K562 (cell line): ENCODE results near the gene HMCES. TPM values are rescaled to one million over a fixed set of nuclear protein-coding genes. Genes with fewer than 3 reads are reported as not detected.

Source experiments
- ATAC-seq: fragments of 200-7000 bp; cut with Tn5 transposase; 3 replicates; pipeline ENCODE4 v1.9.1; 2020; ENCODE audit warnings: moderate library complexity
- BruUV-seq: library from RNA; stranded (reverse); fragments of 400-500 nt; replicated peaks from 2 replicates; lab custom pipeline; 2021; lab: Mats Ljungman, UMichigan
- CTCF ChIA-PET: fragments of 300-600 bp; formaldehyde crosslinking; extraction: SDS; loops from one replicate; lab custom pipeline; 2021; ENCODE audit warnings: low intra/inter-chr PET ratio; lab: Yijun Ruan, JAX
- POLR2A ChIA-PET: fragments of 300-600, 350-650 bp; sonication (Branson Sonifier 250); formaldehyde crosslinking; extraction: SDS; loops from one replicate; lab custom pipeline; 2021; ENCODE audit warnings: antibody characterized with exemption, inconsistent platforms; lab: Yijun Ruan, JAX
- DNase-seq, 4 experiments: peaks; one replicate each; pipeline versions ENCODE4 v3.0.0 to v3.0.0-alpha.2; 2011 to 2018; ENCODE audit warnings: low spot score in 3 of 4, mixed read lengths in 3 of 4; ENCODE audit errors: extremely low read depth in 1 of 4
- FAIRE-seq: peaks from 2 replicates; lab custom pipeline; 2011; peaks lifted over from hg19 to GRCh38; lab: Jason Lieb, UNC
- H2AFZ ChIP-seq: 2 replicates; pipeline ENCODE4 v1.6.0; 2011; ENCODE audit warnings: low read depth, low read length, control low read depth, inconsistent platforms
- H3K27ac ChIP-seq: fragments of 200-600 bp; 3 replicates; pipeline ENCODE4 v1.8.0; 2011; ENCODE audit warnings: low read depth, mild to moderate bottlenecking, control low read depth, inconsistent platforms, low read length, moderate library complexity, mixed read lengths; ENCODE audit errors: extremely low read depth
- H3K27me3 ChIP-seq, 2 experiments: fragments of 300-600 bp in 1 of 2; 2 replicates in 1 of 2; 3 replicates in 1 of 2; pipeline versions ENCODE4 v1.6.0 to v1.8.0; 2011; ENCODE audit warnings: inconsistent platforms in 2 of 2, low read length in 2 of 2, mild to moderate bottlenecking in 1 of 2, mixed read lengths in 1 of 2, moderate library complexity in 1 of 2; ENCODE audit not compliant: control insufficient read depth in 2 of 2, insufficient read depth in 2 of 2
- H3K36me3 ChIP-seq: fragments of 300-600 bp; 3 replicates; pipeline ENCODE4 v1.8.0; 2011; ENCODE audit warnings: mild to moderate bottlenecking, low read length, inconsistent platforms; ENCODE audit not compliant: control insufficient read depth, insufficient read depth
- H3K4me1 ChIP-seq, 2 experiments: fragments of 200-600 bp in 1 of 2; replicated peaks in 1 of 2; 2 replicates in 1 of 2; 3 replicates in 1 of 2; pipeline versions ENCODE4 v1.5.1 to v1.8.0; 2011; ENCODE audit warnings: inconsistent platforms in 2 of 2, low read length in 2 of 2, mild to moderate bottlenecking in 1 of 2, mixed read lengths in 1 of 2, moderate library complexity in 1 of 2; ENCODE audit not compliant: control insufficient read depth in 2 of 2, insufficient read depth in 2 of 2
- H3K4me2 ChIP-seq: 2 replicates; pipeline ENCODE4 v1.6.1; 2011; ENCODE audit warnings: low read length, control low read depth, inconsistent platforms, mixed read lengths; ENCODE audit not compliant: insufficient read depth
- H3K4me3 ChIP-seq: fragments of 200-600 bp; sonication (generic), shearing (Covaris generic); 2 replicates; pipeline ENCODE4 v1.5.1; 2016; ENCODE audit warnings: control low read depth, inconsistent platforms
- H3K79me2 ChIP-seq: fragments of 200-600 bp; 3 replicates; pipeline ENCODE4 v1.8.0; 2011; ENCODE audit warnings: low read length, inconsistent platforms; ENCODE audit not compliant: control insufficient read depth, insufficient read depth
- H3K9ac ChIP-seq, 2 experiments: 2 replicates each; pipeline versions ENCODE4 v1.6.0 to v1.6.1; 2011; ENCODE audit warnings: low read depth in 2 of 2, low read length in 2 of 2, control low read depth in 1 of 2, inconsistent platforms in 1 of 2, mild to moderate bottlenecking in 1 of 2, mixed read lengths in 1 of 2; ENCODE audit not compliant: insufficient read depth in 1 of 2
- H3K9me1 ChIP-seq: one replicate; pipeline ENCODE4 v1.6.0; 2011; ENCODE audit warnings: inconsistent platforms, mild to moderate bottlenecking, low read length, moderate library complexity; ENCODE audit not compliant: control insufficient read depth, insufficient read depth
- H3K9me3 ChIP-seq: replicated peaks from 2 replicates; pipeline ENCODE4 v1.5.1; 2011; ENCODE audit warnings: low read depth, low read length, inconsistent platforms; ENCODE audit not compliant: control insufficient read depth, insufficient read depth
- H4K20me1 ChIP-seq: replicated peaks from 2 replicates; pipeline ENCODE4 v1.6.1; 2011; ENCODE audit warnings: low read length, inconsistent platforms, mixed read lengths; ENCODE audit not compliant: control insufficient read depth, insufficient read depth
- AFF1 ChIP-seq, 2 experiments: fragments of 450-650 bp; IDR thresholded peaks; 2 replicates each; pipeline ENCODE4 v1.6.1; 2018; ENCODE audit warnings: mild to moderate bottlenecking in 2 of 2, low read depth in 1 of 2; ENCODE audit not compliant: partially characterized antibody in 2 of 2
- FOXM1 ChIP-seq, 2 experiments: fragments of 450-650 bp in 1 of 2; sonication (generic) in 1 of 2; formaldehyde crosslinking in 1 of 2; IDR thresholded peaks; 2 replicates each; pipeline versions ENCODE4 v1.6.1 to v1.9.0; 2017 to 2022; ENCODE audit warnings: low read depth in 2 of 2, mild to moderate bottlenecking in 2 of 2, missing genetic modification reagents in 1 of 2, moderate library complexity in 1 of 2
- HMGXB4 ChIP-seq: sonication (generic); formaldehyde crosslinking; IDR thresholded peaks from 2 replicates; pipeline ENCODE4 v1.8.1; 2023; ENCODE audit warnings: mild to moderate bottlenecking, missing genetic modification reagents
- MEIS2 ChIP-seq: fragments of 450-650 bp; IDR thresholded peaks from 2 replicates; pipeline ENCODE4 v1.6.1; 2014; ENCODE audit warnings: mild to moderate bottlenecking; ENCODE audit not compliant: partially characterized antibody
- MNT ChIP-seq, 2 experiments: fragments of 450-650 bp; conservative IDR thresholded peaks; 2 replicates each; pipeline ENCODE4 v1.6.1; 2017; ENCODE audit warnings: mild to moderate bottlenecking in 2 of 2, moderate library complexity in 2 of 2
- NONO ChIP-seq, 2 experiments: fragments of 200-400 bp in 1 of 2; fragments of 450-650 bp in 1 of 2; formaldehyde crosslinking in 1 of 2; IDR thresholded peaks; 2 replicates each; pipeline ENCODE4 v1.6.1; 2017; ENCODE audit warnings: low read depth in 2 of 2, mild to moderate bottlenecking in 2 of 2, moderate library complexity in 2 of 2, low read length in 1 of 2
- TAF15 ChIP-seq: fragments of 200-400 bp; formaldehyde crosslinking; IDR thresholded peaks from 2 replicates; pipeline ENCODE4 v1.6.1; 2017; ENCODE audit warnings: mild to moderate bottlenecking, low read depth, low read length, moderate library complexity
- WGBS: fragments of 100-300 bp; shearing (Covaris generic); methylation state at CpG from one replicate; pipeline ENCODE4 v1.1.6; 2016; ENCODE audit warnings: low coverage, mixed read lengths; ENCODE audit not compliant: insufficient coverage; ENCODE audit errors: missing lambda C conversion rate; 5-methylcytosine and 5-hydroxymethylcytosine counted together
- in situ Hi-C: fragments of 300-500 bp; cut with MboI; formaldehyde crosslinking; loops from 4 replicates; pipeline ENCODE4 v1.15.0; 2018; ENCODE audit warnings: inconsistent platforms, mixed read lengths
- intact Hi-C: fragments of 100-400 bp; cut with micrococcal nuclease; formaldehyde crosslinking; loops from 2 replicates; pipeline ENCODE4 v1.14.2; 2022
- polyA plus RNA-seq, 8 experiments: library from polyadenylated mRNA; depleted of rRNA in 4 of 8; stranded (reverse) in 5 of 8; unstranded in 3 of 8; fragments of >200 nt; fragmentation: Nextera tagmentation in 2 of 8; fragmentation: Illumina TruSeq in 1 of 8; extraction: Ambion mirVana in 2 of 8; extraction: Trizol in 1 of 8; gene quantifications; 2 replicates each; pipeline versions ENCODE4 v1.2.1 to v1.2.3, GENCODE V29; 2011 to 2014; ENCODE audit warnings: inconsistent platforms in 1 of 8, missing spikeins in 1 of 8
- total RNA-seq, 7 experiments: library from RNA; depleted of rRNA in 6 of 7; stranded (reverse); fragments of >200 nt in 6 of 7; fragmentation: Illumina TruSeq in 2 of 7; extraction: Trizol in 2 of 7; gene quantifications; 2 replicates each; pipeline versions ENCODE4 v1.2.1 to v1.2.3, GENCODE V29; 2011 to 2021; ENCODE audit warnings: low replicate concordance in 1 of 7
- TF ChIP-seq, protein P1 (sequence below), 2 experiments: fragments of 250-450 bp in 1 of 2; fragments of 450-650 bp in 1 of 2; sonication (Bioruptor Pico) in 1 of 2; IDR thresholded peaks; 2 replicates each; pipeline versions ENCODE4 v1.6.1 to v1.8.0; 2016 to 2021; ENCODE audit warnings: mild to moderate bottlenecking in 2 of 2, moderate library complexity in 2 of 2, missing compliant biosample characterization in 1 of 2, missing genetic modification characterization in 1 of 2

HMCES gene
- total and polyA plus RNA-seq, 9 of the 15 experiments (the other 6 are each of a cell fraction or from before 2014, with no cell fraction given): 18.8 to 45.3 (median 24.8) TPM

DNA sequence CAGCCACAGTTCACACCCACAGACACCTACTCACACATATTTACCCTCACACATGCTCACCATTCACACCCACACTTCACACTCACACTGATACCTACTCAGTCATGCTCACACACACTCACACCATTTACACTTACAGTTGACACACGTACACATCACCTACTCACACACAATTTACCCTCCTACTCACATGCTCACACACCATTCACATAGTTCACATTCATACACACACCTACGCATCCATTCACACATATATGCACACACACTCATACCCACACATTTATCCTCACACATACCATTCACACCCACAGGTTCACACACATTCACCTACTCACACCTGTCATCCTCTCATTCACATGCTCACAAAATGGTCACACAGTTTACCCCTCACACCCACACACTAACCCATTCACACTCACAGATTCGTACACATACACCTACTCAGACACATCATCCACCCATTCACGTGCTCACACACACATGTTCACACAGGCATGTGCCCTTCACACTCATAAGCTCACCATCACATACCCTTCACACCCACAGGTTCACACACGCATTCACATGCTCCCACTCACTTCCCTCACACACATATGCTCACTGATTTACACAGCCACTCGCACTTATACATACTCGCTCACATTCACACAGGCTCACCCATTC is 42.3 kb downstream of the HMCES start:
- no peak for TF ChIP-seq MEIS2
- TF ChIP-seq, protein P1, sequence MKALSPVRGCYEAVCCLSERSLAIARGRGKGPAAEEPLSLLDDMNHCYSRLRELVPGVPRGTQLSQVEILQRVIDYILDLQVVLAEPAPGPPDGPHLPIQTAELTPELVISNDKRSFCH (CRISPR knock-in tag; IDR thresholded peaks at IDR 0.05): no peak
- TF ChIP-seq, protein P1 (tag; IDR thresholded peaks at IDR 0.05): no peak
- TF ChIP-seq FOXM1 (IDR thresholded peaks at IDR 0.05; ENCODE audit: low read depth): no peak
- TF ChIP-seq FOXM1 (CRISPR knock-in tag; IDR thresholded peaks at IDR 0.05; ENCODE audit: low read depth): no peak
- TF ChIP-seq AFF1 (IDR thresholded peaks at IDR 0.05; ENCODE audit: low read depth in 1 of 2, partially characterized antibody in 2 of 2): no peak
- no peak for TF ChIP-seq NONO (IDR thresholded peaks at IDR 0.05; ENCODE audit: low read depth in 2 of 2, low read length in 1 of 2)
- no peak for TF ChIP-seq TAF15
- TF ChIP-seq HMGXB4 (CRISPR knock-in tag): no peak
- TF ChIP-seq MNT (conservative IDR thresholded peaks at IDR 0.05): no peak
- H3K27me3 ChIP-seq: no peaks in the 10 kb centered on the region
- no peak overlapping the region for H3K27ac ChIP-seq
- ATAC-seq (no peak), FAIRE-seq (no peak), DNase-seq (no peak)
- in situ Hi-C loops: no loop called here
- H3K79me2 ChIP-seq: no peaks in the 10 kb centered on the region
- no TSS peak for BruUV-seq
- H3K4me3 ChIP-seq: no peak overlapping the region
- no peaks in the 10 kb centered on the region for H4K20me1 ChIP-seq
- no peak overlapping the region for H2AFZ ChIP-seq
- ChIA-PET POLR2A (interaction anchor here (0.7 kb wide), 1 partner anchor 84 kb away, joined by 3 read pairs; no protein-coding TSS in a partner anchor), CTCF (no interaction called here)
- intact Hi-C loops: loop anchor here (10.0 kb wide), 1 partner anchor 94 kb away; no protein-coding TSS in a partner anchor
- 26% methylated on average over 7 of the region's 7 CpGs for WGBS
- H3K9ac ChIP-seq: no peak overlapping the region
- H3K4me1 ChIP-seq: peaks cover 0 to 19% of the 10 kb centered on the region in 2 experiments; a peak in 2 of 5 replicates
- no peaks in the 10 kb centered on the region for H3K9me3 ChIP-seq
- no peaks in the 10 kb centered on the region for H3K36me3 ChIP-seq
- H3K9me1 ChIP-seq: no peaks in the 10 kb centered on the region
- H3K4me2 ChIP-seq: no peak overlapping the region
